Measurements from ENCODE around the gene IGLL1.

GRCh38 chr22:23576681-23577080 lies 3.4 kb downstream of the IGLL1 start:
- TF ChIP-seq EP300 (conservative IDR thresholded peaks at IDR 0.05; ENCODE audit: poor library complexity, severe bottlenecking) (no peak), CTCF (IDR thresholded peaks at IDR 0.05; ENCODE audit: poor library complexity, severe bottlenecking) (no peak), SMC3 (conservative IDR thresholded peaks at IDR 0.05; ENCODE audit: poor library complexity) (no peak)
